SK-N-SH treated with all-trans-retinoic acid at 6 μM for 48 hours (cell line): ENCODE data around the gene PEAK3.

Source experiments
- CSDC2 ChIP-seq: fragments of 250-450 bp; sonication (Bioruptor Pico); IDR thresholded peaks from 2 replicates; pipeline ENCODE4 v1.5.0; 2020; ENCODE audit warnings: mild to moderate bottlenecking, moderate library complexity
- CSRNP3 ChIP-seq: fragments of 250-450 bp; sonication (Bioruptor Pico); IDR thresholded peaks from 2 replicates; pipeline ENCODE4 v1.5.1; 2021; ENCODE audit warnings: mild to moderate bottlenecking, moderate library complexity
- OSR1 ChIP-seq: fragments of 250-450 bp; sonication (Bioruptor Pico); IDR thresholded peaks from 2 replicates; pipeline ENCODE4 v1.8.0; 2022; ENCODE audit warnings: moderate library complexity, mild to moderate bottlenecking, inconsistent platforms
- PPARA ChIP-seq: fragments of 250-450 bp; sonication (Bioruptor Pico); IDR thresholded peaks from 2 replicates; pipeline ENCODE4 v1.5.0; 2020; ENCODE audit warnings: mild to moderate bottlenecking, borderline replicate concordance
- RARB ChIP-seq: fragments of 250-450 bp; sonication (Bioruptor Pico); IDR thresholded peaks from 2 replicates; pipeline ENCODE4 v1.8.0; 2021; ENCODE audit warnings: mild to moderate bottlenecking, moderate library complexity
- SNAI2 ChIP-seq: fragments of 250-450 bp; sonication (Bioruptor Pico); IDR thresholded peaks from 2 replicates; pipeline ENCODE4 v1.5.0; 2020; ENCODE audit warnings: mild to moderate bottlenecking, moderate library complexity
- TOX ChIP-seq: fragments of 250-450 bp; sonication (Bioruptor Pico); IDR thresholded peaks from 2 replicates; pipeline ENCODE4 v1.8.0; 2021; ENCODE audit warnings: mild to moderate bottlenecking, moderate library complexity, borderline replicate concordance
- ZFP3 ChIP-seq: fragments of 250-450 bp; sonication (Bioruptor Pico); IDR thresholded peaks from 2 replicates; pipeline ENCODE4 v1.5.0; 2020; ENCODE audit warnings: mild to moderate bottlenecking, moderate library complexity
- ZFP30 ChIP-seq: fragments of 450-650 bp; formaldehyde crosslinking; IDR thresholded peaks from 2 replicates; pipeline ENCODE4 v1.5.0; 2022; ENCODE audit warnings: mild to moderate bottlenecking, moderate library complexity

GRCh38 chr19:2230033-2230531 is 51.9 kb downstream of the PEAK3 start:
- TF ChIP-seq ZFP3 = no peak
- no peak for TF ChIP-seq SNAI2
- TF ChIP-seq ZFP30 (CRISPR knock-in tag) = no peak
- no peak for TF ChIP-seq PPARA
- no peak for TF ChIP-seq OSR1 (CRISPR knock-in tag)
- TF ChIP-seq CSDC2 (CRISPR knock-in tag) = no peak
- no peak for TF ChIP-seq RARB (CRISPR knock-in tag)
- TF ChIP-seq TOX = no peak
- TF ChIP-seq CSRNP3 (CRISPR knock-in tag) = no peak
